ENCODE data around the gene SCAF11.
A peak's percentile ranks its signal among the peaks of the same experiment; 100 is the strongest.

Gene SCAF11

GRCh38 chr12:45909041-45909713 is 81.2 kb downstream of the SCAF11 start:
- no peak for DNase-seq

GRCh38 chr12:45907955-45908354 is 82.4 kb downstream of the SCAF11 start:
- DNase-seq = no peak

GRCh38 chr12:45898094-45898493 is 92.3 kb downstream of the SCAF11 start:
- no peak for DNase-seq

GRCh38 chr12:45895961-45896360 is 94.4 kb downstream of the SCAF11 start:
- DNase-seq = no peak

- no peak for DNase-seq
Measured at GRCh38 chr12:45893240-45893639, 97.1 kb downstream of the SCAF11 start.

GRCh38 chr12:45890276-45890675 is 100.1 kb downstream of the SCAF11 start:
- DNase-seq = no peak

- DNase-seq = no peak
Measured at GRCh38 chr12:45887544-45887943, 102.8 kb downstream of the SCAF11 start.

GRCh38 chr12:45886685-45887084 is 103.7 kb downstream of the SCAF11 start:
- no peak for DNase-seq

- DNase-seq = no peak
Measured at GRCh38 chr12:45883187-45883586, 107.2 kb downstream of the SCAF11 start.

GRCh38 chr12:45880533-45880932 is 109.8 kb downstream of the SCAF11 start:
- DNase-seq = no peak

GRCh38 chr12:45879363-45879895 is 110.9 kb downstream of the SCAF11 start:
- DNase-seq = peak in 1 of 5 donors; percentile 19

GRCh38 chr12:45878630-45879255 is 111.6 kb downstream of the SCAF11 start:
- peak in 1 of 5 donors; percentile 72 for DNase-seq

- no peak for DNase-seq
Measured at GRCh38 chr12:45877069-45877468, 113.3 kb downstream of the SCAF11 start.

GRCh38 chr12:45872446-45872845 is 117.9 kb downstream of the SCAF11 start:
- DNase-seq = no peak
